K562 (cell line): ENCODE measurements around the gene ZNF316. TPM values are rescaled to one million over a fixed set of nuclear protein-coding genes. Genes with fewer than 3 reads are reported as not detected.

Source experiments
- ARHGAP35 ChIP-seq: fragments of 450-650 bp; IDR thresholded peaks from 2 replicates; pipeline ENCODE4 v1.6.1; 2018; ENCODE audit not compliant: partially characterized antibody
- ATF6 ChIP-seq: sonication (generic); formaldehyde crosslinking; IDR thresholded peaks from 2 replicates; pipeline ENCODE4 v1.4.0; 2020; ENCODE audit warnings: mild to moderate bottlenecking, missing genetic modification reagents
- FOS ChIP-seq: IDR thresholded peaks from 3 replicates; pipeline ENCODE4 v1.6.1; 2011; ENCODE audit not compliant: insufficient read length; ENCODE audit errors: extremely low read depth
- FOSL1 ChIP-seq: fragments of 200-800 bp; sonication (Bioruptor generic); conservative IDR thresholded peaks from 2 replicates; pipeline ENCODE4 v1.6.1; 2016; ENCODE audit warnings: missing genetic modification characterization, missing compliant biosample characterization
- HNRNPL ChIP-seq: fragments of 200-400 bp; formaldehyde crosslinking; IDR thresholded peaks from 2 replicates; pipeline ENCODE4 v1.6.1; 2017; ENCODE audit warnings: low read depth, mild to moderate bottlenecking, low read length
- HSF4 ChIP-seq: fragments of 250-450 bp; sonication (Bioruptor Pico); IDR thresholded peaks from 2 replicates; pipeline ENCODE4 v2.1.2; 2022; ENCODE audit warnings: mild to moderate bottlenecking, moderate library complexity, borderline replicate concordance
- ID3 ChIP-seq, 2 experiments: fragments of 250-450 bp in 1 of 2; fragments of 450-650 bp in 1 of 2; sonication (Bioruptor Pico) in 1 of 2; IDR thresholded peaks; 2 replicates each; pipeline versions ENCODE4 v1.6.1 to v1.8.0; 2016 to 2021; ENCODE audit warnings: mild to moderate bottlenecking in 2 of 2, moderate library complexity in 2 of 2, missing compliant biosample characterization in 1 of 2, missing genetic modification characterization in 1 of 2
- JUND ChIP-seq, 2 experiments: IDR thresholded peaks; 2 replicates in 1 of 2; 3 replicates in 1 of 2; pipeline ENCODE4 v1.6.1; 2011; ENCODE audit warnings: borderline replicate concordance in 2 of 2, low read depth in 2 of 2, low read length in 2 of 2, improper control_type of control experiment in 1 of 2, missing biosample characterization in 1 of 2, missing genetic modification characterization in 1 of 2, missing genetic modification reagents in 1 of 2
- KLF6 ChIP-seq: fragments of 250-450 bp; sonication (Bioruptor Pico); IDR thresholded peaks from 2 replicates; pipeline ENCODE4 v1.4.0; 2020; ENCODE audit warnings: mild to moderate bottlenecking, moderate library complexity, borderline replicate concordance
- SNAPC5 ChIP-seq: fragments of 250-450 bp; sonication (Bioruptor Pico); IDR thresholded peaks from 2 replicates; pipeline ENCODE4 v1.8.0; 2021; ENCODE audit warnings: moderate library complexity, mild to moderate bottlenecking, inconsistent platforms
- TBL1XR1 ChIP-seq, 2 experiments: IDR thresholded peaks; 2 replicates each; pipeline ENCODE4 v1.6.1; 2012; ENCODE audit warnings: improper control_type of control experiment in 2 of 2, low read length in 2 of 2, mild to moderate bottlenecking in 1 of 2
- TEAD2 ChIP-seq: fragments of 450-650 bp; IDR thresholded peaks from 2 replicates; pipeline ENCODE4 v1.6.1; 2016; ENCODE audit warnings: missing genetic modification characterization, control low read depth, missing compliant biosample characterization
- TSC22D4 ChIP-seq: fragments of 450-650 bp; IDR thresholded peaks from 2 replicates; pipeline ENCODE4 v1.6.1; 2016; ENCODE audit warnings: missing genetic modification characterization, missing biosample characterization, control low read depth
- ZBTB2 ChIP-seq: fragments of 450-650 bp; IDR thresholded peaks from 2 replicates; pipeline ENCODE4 v1.6.1; 2016; ENCODE audit warnings: antibody characterized with exemption
- ZNF253 ChIP-seq: fragments of 250-450 bp; sonication (Bioruptor Pico); conservative IDR thresholded peaks from 2 replicates; pipeline ENCODE4 v1.6.1; 2021; ENCODE audit warnings: mild to moderate bottlenecking
- ZNF395 ChIP-seq: fragments of 200-800 bp; sonication (Bioruptor generic); IDR thresholded peaks from 2 replicates; pipeline ENCODE4 v1.6.1; 2017; ENCODE audit warnings: missing genetic modification characterization, missing compliant biosample characterization
- ZNF76 ChIP-seq: fragments of 250-450 bp; sonication (Bioruptor Pico); IDR thresholded peaks from 2 replicates; pipeline ENCODE4 v1.4.0; 2020; ENCODE audit warnings: mild to moderate bottlenecking, moderate library complexity, borderline replicate concordance
- polyA plus RNA-seq, 8 experiments: library from polyadenylated mRNA; depleted of rRNA in 4 of 8; stranded (reverse) in 5 of 8; unstranded in 3 of 8; fragments of >200 nt; fragmentation: Nextera tagmentation in 2 of 8; fragmentation: Illumina TruSeq in 1 of 8; extraction: Ambion mirVana in 2 of 8; extraction: Trizol in 1 of 8; gene quantifications; 2 replicates each; pipeline versions ENCODE4 v1.2.1 to v1.2.3, GENCODE V29; 2011 to 2014; ENCODE audit warnings: inconsistent platforms in 1 of 8, missing spikeins in 1 of 8
- total RNA-seq, 7 experiments: library from RNA; depleted of rRNA in 6 of 7; stranded (reverse); fragments of >200 nt in 6 of 7; fragmentation: Illumina TruSeq in 2 of 7; extraction: Trizol in 2 of 7; gene quantifications; 2 replicates each; pipeline versions ENCODE4 v1.2.1 to v1.2.3, GENCODE V29; 2011 to 2021; ENCODE audit warnings: low replicate concordance in 1 of 7
- TF ChIP-seq, protein P1 (sequence below): fragments of 250-450 bp; sonication (Bioruptor Pico); IDR thresholded peaks from 2 replicates; pipeline ENCODE4 v1.5.0; 2021; ENCODE audit warnings: mild to moderate bottlenecking, borderline replicate concordance

The ZNF316 gene
- total and polyA plus RNA-seq, 9 of the 15 experiments (the other 6 are each of a cell fraction or from before 2014, with no cell fraction given), result 0.10 to 34.0 (median 8.6) TPM

- peak; percentile 62; the same call in 1 of the 2 replicates for TF ChIP-seq ZNF395
- no peak for TF ChIP-seq FOSL1 (tag)
- TF ChIP-seq, protein P1, sequence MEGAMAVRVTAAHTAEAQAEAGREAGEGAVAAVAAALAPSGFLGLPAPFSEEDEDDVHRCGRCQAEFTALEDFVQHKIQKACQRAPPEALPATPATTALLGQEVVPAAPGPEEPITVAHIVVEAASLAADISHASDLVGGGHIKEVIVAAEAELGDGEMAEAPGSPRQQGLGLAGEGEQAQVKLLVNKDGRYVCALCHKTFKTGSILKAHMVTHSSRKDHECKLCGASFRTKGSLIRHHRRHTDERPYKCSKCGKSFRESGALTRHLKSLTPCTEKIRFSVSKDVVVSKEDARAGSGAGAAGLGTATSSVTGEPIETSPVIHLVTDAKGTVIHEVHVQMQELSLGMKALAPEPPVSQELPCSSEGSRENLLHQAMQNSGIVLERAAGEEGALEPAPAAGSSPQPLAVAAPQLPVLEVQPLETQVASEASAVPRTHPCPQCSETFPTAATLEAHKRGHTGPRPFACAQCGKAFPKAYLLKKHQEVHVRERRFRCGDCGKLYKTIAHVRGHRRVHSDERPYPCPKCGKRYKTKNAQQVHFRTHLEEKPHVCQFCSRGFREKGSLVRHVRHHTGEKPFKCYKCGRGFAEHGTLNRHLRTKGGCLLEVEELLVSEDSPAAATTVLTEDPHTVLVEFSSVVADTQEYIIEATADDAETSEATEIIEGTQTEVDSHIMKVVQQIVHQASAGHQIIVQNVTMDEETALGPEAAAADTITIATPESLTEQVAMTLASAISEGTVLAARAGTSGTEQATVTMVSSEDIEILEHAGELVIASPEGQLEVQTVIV, result no peak
- no peak for TF ChIP-seq ZNF253 (CRISPR knock-in tag)
- TF ChIP-seq ATF6 (CRISPR knock-in tag), result 0 out of 2 replicates have a peak, but pooled peaks have one; percentile 37
- no peak for TF ChIP-seq TSC22D4 (tag)
- no peak for TF ChIP-seq TEAD2 (tag)
- no peak for TF ChIP-seq FOS
- no peak for TF ChIP-seq ID3 (CRISPR knock-in tag; IDR thresholded peaks at IDR 0.05)
- no peak for TF ChIP-seq ID3 (tag; IDR thresholded peaks at IDR 0.05)
- TF ChIP-seq TBL1XR1 (IDR thresholded peaks at IDR 0.05; ENCODE audit: low read length in 2 of 2), result peak in 1 of 2 experiments; percentile 22; a peak in 1 of 4 replicates
- TF ChIP-seq KLF6 (CRISPR knock-in tag), result 0 out of 2 replicates have a peak, but pooled peaks have one; percentile 64
- TF ChIP-seq SNAPC5 (CRISPR knock-in tag), result no peak
- TF ChIP-seq JUND (IDR thresholded peaks at IDR 0.05; ENCODE audit: borderline replicate concordance, low read depth, low read length), result peak; percentile 50; the same call in 1 of the 2 replicates
- no peak for TF ChIP-seq JUND (tag; IDR thresholded peaks at IDR 0.05; ENCODE audit: borderline replicate concordance, low read depth, low read length)
- TF ChIP-seq HNRNPL, result no peak
- TF ChIP-seq ZBTB2, result no peak
- no peak for TF ChIP-seq HSF4 (CRISPR knock-in tag)
- TF ChIP-seq ZNF76 (CRISPR knock-in tag), result no peak
- TF ChIP-seq ARHGAP35, result no peak
Observed at GRCh38 chr7:6637544-6638229, 569 bp downstream of the ZNF316 start (continued).
